ENCODE measurements around the gene HK1.
A peak's percentile ranks its signal among the peaks of the same experiment; 100 is the strongest.

Gene HK1

DNA sequence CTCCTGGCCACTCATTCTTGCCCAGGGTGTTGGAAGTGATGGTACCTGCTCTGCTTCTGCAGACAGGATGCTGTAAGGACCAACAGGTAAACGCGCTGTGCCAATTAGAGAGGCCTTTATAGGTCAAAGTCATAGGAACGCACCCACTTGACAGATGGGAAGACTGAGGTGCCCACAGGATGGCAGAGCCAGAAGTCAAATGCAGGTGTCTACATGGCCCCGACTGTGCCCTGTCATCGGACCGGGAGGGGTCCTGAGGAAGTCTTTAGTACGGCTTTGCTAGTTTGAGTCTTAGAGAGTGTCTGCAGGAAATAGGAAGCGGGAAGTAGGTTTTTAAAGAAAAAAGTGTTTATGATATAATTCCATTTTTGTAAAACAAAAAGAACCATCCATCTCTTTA, 57.3 kb downstream of the HK1 start:
- H2BK120ac ChIP-seq (ENCODE audit: low read depth, low read length): no peak overlapping the region
- H2BK5ac ChIP-seq (ENCODE audit: low read length): peak overlapping the region; percentile 43
- peaks cover 5% of the 10 kb centered on the region for H3K79me1 ChIP-seq (ENCODE audit: low read depth, low read length)
- H3K27me3 ChIP-seq (ENCODE audit: control insufficient read depth in 3 of 3, insufficient read depth in 3 of 3, low read depth in 1 of 3, low read length in 3 of 3): no peaks in the 10 kb centered on the region
- 100% methylated on average over 1 of the region's 8 CpGs; no CpG with 5 or more reads in 1 of the 2 donors for WGBS, 2 donors (ENCODE audit: extremely low coverage in 2 of 2, insufficient read length in 2 of 2, insufficient replicate concordance in 1 of 2)
- no peak overlapping the region for H3K27ac ChIP-seq (replicated peaks; ENCODE audit: low read length)
- peak overlapping the region; percentile 18 for H2BK15ac ChIP-seq (ENCODE audit: low read length)
- H2AFZ ChIP-seq (ENCODE audit: low read length): no peak overlapping the region
- no peak overlapping the region for H3K9ac ChIP-seq (ENCODE audit: low read depth, low read length, poor library complexity)
- H3K36me3 ChIP-seq (replicated peaks in 1 of 2; ENCODE audit: control insufficient read depth in 2 of 2, insufficient read depth in 2 of 2, low read length in 2 of 2): peaks cover 0 to 2% of the 10 kb centered on the region in 2 donors
- H4K91ac ChIP-seq (ENCODE audit: low read depth, low read length, poor library complexity): no peak overlapping the region
- H3K18ac ChIP-seq (ENCODE audit: low read length): no peak overlapping the region
- DNase-seq (ENCODE audit: low spot score): no peak
- no peak overlapping the region for H3K4me3 ChIP-seq (ENCODE audit: low read length in 2 of 2)
- no peaks in the 10 kb centered on the region for H3K9me3 ChIP-seq (replicated peaks in 1 of 2; ENCODE audit: control insufficient read depth in 2 of 2, insufficient read depth in 1 of 2, low read depth in 1 of 2, low read length in 2 of 2)
- peak overlapping the region; percentile 48 for H2BK12ac ChIP-seq (ENCODE audit: low read length)
- peaks cover 28 to 31% of the 10 kb centered on the region in 2 donors for H3K4me1 ChIP-seq (ENCODE audit: control insufficient read depth in 2 of 2, insufficient read depth in 1 of 2, low read depth in 1 of 2, low read length in 2 of 2)
- H3K23ac ChIP-seq (ENCODE audit: low read depth, low read length, poor library complexity): peak overlapping the region; percentile 78
- no peak overlapping the region for H3K14ac ChIP-seq (ENCODE audit: low read length)
- H2AK5ac ChIP-seq (ENCODE audit: low read depth, low read length): peak overlapping the region; percentile 92
- no peak overlapping the region for H3K4me2 ChIP-seq (ENCODE audit: insufficient read depth, low read length, poor library complexity, severe bottlenecking)
- no peak overlapping the region for H3K4ac ChIP-seq (ENCODE audit: low read length)
- H4K8ac ChIP-seq (ENCODE audit: low read depth, low read length): no peak overlapping the region

DNA sequence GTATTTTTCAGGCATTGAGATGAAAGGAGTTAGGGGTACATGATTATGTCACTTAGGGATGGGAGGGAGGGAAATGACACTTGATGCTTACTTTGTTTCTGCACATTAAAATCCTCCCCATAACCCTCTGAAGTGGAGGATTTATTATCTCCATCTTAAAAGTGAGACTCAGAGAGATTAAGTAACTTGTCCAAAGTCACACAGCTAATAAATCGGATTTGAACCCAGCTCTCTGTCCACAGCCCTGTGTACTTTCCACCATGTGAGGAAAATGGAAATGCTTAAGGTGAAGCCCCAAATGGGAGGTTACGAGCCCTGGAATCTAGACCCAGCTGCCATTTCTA, 58.6 kb downstream of the HK1 start:
- Histone ChIP-seq H3K27me3 (ENCODE audit: control insufficient read depth in 3 of 3, insufficient read depth in 3 of 3, low read depth in 1 of 3, low read length in 3 of 3) (no peaks in the 10 kb centered on the region), H4K8ac (ENCODE audit: low read depth, low read length) (no peak overlapping the region), H3K9ac (ENCODE audit: low read depth, low read length, poor library complexity) (no peak overlapping the region), H3K4me2 (ENCODE audit: insufficient read depth, low read length, poor library complexity, severe bottlenecking) (no peak overlapping the region), H3K36me3 (replicated peaks in 1 of 2; ENCODE audit: control insufficient read depth in 2 of 2, insufficient read depth in 2 of 2, low read length in 2 of 2) (peaks cover 0 to 2% of the 10 kb centered on the region in 2 donors), H3K23ac (ENCODE audit: low read depth, low read length, poor library complexity) (no peak overlapping the region), H3K27ac (replicated peaks; ENCODE audit: low read length) (no peak overlapping the region), H3K4me3 (ENCODE audit: low read length in 2 of 2) (no peak overlapping the region), H2BK15ac (ENCODE audit: low read length) (no peak overlapping the region), H3K14ac (ENCODE audit: low read length) (no peak overlapping the region), H2AFZ (ENCODE audit: low read length) (peak overlapping the region; percentile 87), H3K18ac (ENCODE audit: low read length) (no peak overlapping the region), H3K4ac (ENCODE audit: low read length) (no peak overlapping the region), H4K91ac (ENCODE audit: low read depth, low read length, poor library complexity) (no peak overlapping the region), H2BK120ac (ENCODE audit: low read depth, low read length) (no peak overlapping the region), H3K9me3 (replicated peaks in 1 of 2; ENCODE audit: control insufficient read depth in 2 of 2, insufficient read depth in 1 of 2, low read depth in 1 of 2, low read length in 2 of 2) (no peaks in the 10 kb centered on the region), H3K79me1 (ENCODE audit: low read depth, low read length) (peaks cover 5% of the 10 kb centered on the region), H2BK12ac (ENCODE audit: low read length) (no peak overlapping the region), H2BK5ac (ENCODE audit: low read length) (no peak overlapping the region), H2AK5ac (ENCODE audit: low read depth, low read length) (no peak overlapping the region), H3K4me1 (ENCODE audit: control insufficient read depth in 2 of 2, insufficient read depth in 1 of 2, low read depth in 1 of 2, low read length in 2 of 2) (peaks cover 28 to 31% of the 10 kb centered on the region in 2 donors)
- DNase-seq (ENCODE audit: low spot score): no peak
- no CpG with 5 or more reads among the region's 2 CpGs for WGBS, 2 donors (ENCODE audit: extremely low coverage in 2 of 2, insufficient read length in 2 of 2, insufficient replicate concordance in 1 of 2)

DNA sequence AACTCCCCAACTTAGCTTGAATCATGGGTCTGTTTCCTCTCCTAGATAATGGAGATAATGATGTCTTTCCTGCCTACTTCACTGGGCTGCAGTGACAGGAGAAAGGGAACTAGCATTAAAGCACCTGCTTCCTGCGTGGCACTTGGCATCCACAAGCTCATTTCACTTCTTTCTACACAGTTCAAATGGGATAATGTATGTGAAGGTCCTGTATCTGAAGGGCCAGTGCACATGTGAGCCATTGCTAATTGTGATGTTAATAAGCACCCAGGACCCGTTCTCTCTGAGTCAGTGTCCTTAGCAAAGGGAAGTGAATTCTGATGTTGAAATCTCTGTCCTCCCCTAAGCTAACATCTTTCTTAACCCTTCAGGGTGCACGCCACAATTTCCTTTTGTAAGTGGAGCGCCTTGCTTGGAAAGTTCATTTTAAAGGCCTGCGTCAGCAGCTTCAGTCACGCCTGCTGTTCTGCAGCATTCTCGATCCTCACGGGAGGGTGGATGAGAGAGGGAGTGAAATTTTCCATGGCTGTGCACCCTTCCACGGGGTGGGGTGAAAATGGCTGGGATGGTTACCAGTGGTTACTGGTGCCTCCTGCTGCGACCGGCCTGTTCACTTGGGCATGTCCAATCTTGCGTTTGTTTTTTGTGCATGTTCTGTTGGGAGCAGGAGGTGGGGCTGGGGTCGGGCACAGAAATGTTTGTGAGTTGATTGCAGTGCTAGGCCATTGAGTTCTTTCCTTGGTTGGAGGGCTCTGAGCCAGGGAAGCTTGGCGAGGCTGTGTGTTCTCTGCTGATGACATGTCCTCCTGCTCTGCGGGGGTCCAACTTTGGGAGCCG, 59.2 kb downstream of the HK1 start:
- Histone ChIP-seq H3K9me3 (replicated peaks in 1 of 2; ENCODE audit: control insufficient read depth in 2 of 2, insufficient read depth in 1 of 2, low read depth in 1 of 2, low read length in 2 of 2) (no peaks in the 10 kb centered on the region), H3K14ac (ENCODE audit: low read length) (no peak overlapping the region), H3K4me3 (ENCODE audit: low read length in 2 of 2) (peak overlapping the region in 1 of 2 donors; percentile 41), H3K4ac (ENCODE audit: low read length) (no peak overlapping the region), H4K91ac (ENCODE audit: low read depth, low read length, poor library complexity) (no peak overlapping the region), H3K27me3 (ENCODE audit: control insufficient read depth in 3 of 3, insufficient read depth in 3 of 3, low read depth in 1 of 3, low read length in 3 of 3) (no peaks in the 10 kb centered on the region), H3K4me1 (ENCODE audit: control insufficient read depth in 2 of 2, insufficient read depth in 1 of 2, low read depth in 1 of 2, low read length in 2 of 2) (peaks cover 28 to 31% of the 10 kb centered on the region in 2 donors), H3K18ac (ENCODE audit: low read length) (peak overlapping the region; percentile 84), H2BK12ac (ENCODE audit: low read length) (no peak overlapping the region), H3K9ac (ENCODE audit: low read depth, low read length, poor library complexity) (peak overlapping the region; percentile 51), H3K36me3 (replicated peaks in 1 of 2; ENCODE audit: control insufficient read depth in 2 of 2, insufficient read depth in 2 of 2, low read length in 2 of 2) (peaks cover 0 to 2% of the 10 kb centered on the region in 2 donors), H3K79me1 (ENCODE audit: low read depth, low read length) (peaks cover 8% of the 10 kb centered on the region), H2BK120ac (ENCODE audit: low read depth, low read length) (peak overlapping the region; percentile 6), H2BK15ac (ENCODE audit: low read length) (no peak overlapping the region), H3K4me2 (ENCODE audit: insufficient read depth, low read length, poor library complexity, severe bottlenecking) (no peak overlapping the region), H3K23ac (ENCODE audit: low read depth, low read length, poor library complexity) (no peak overlapping the region), H3K27ac (replicated peaks; ENCODE audit: low read length) (no peak overlapping the region), H2AK5ac (ENCODE audit: low read depth, low read length) (peak overlapping the region; percentile 57), H2BK5ac (ENCODE audit: low read length) (no peak overlapping the region), H4K8ac (ENCODE audit: low read depth, low read length) (no peak overlapping the region), H2AFZ (ENCODE audit: low read length) (peak overlapping the region; percentile 87)
- no peak for DNase-seq (ENCODE audit: low spot score)
- no CpG with 5 or more reads among the region's 16 CpGs for WGBS, 2 donors (ENCODE audit: extremely low coverage in 2 of 2, insufficient read length in 2 of 2, insufficient replicate concordance in 1 of 2)

DNA sequence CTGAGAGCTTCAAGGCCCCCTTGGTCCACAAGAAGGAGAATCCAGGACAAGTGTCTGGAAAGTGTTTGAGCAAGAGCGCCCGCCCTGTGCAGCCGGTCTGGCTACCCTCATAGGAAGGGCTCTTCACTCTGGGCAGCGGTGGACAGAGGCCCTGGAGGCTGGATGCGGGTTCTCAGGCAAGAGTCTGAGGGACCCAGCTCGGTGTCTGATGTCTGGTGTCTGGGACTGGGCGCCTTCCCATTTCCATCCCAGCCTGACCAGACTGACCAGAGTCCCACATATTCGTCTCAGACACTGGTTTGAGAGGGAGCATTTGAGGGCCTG, 59.8 kb downstream of the HK1 start:
- peak overlapping the region; percentile 6 for H2BK120ac ChIP-seq (ENCODE audit: low read depth, low read length)
- peaks cover 0 to 2% of the 10 kb centered on the region in 2 donors for H3K36me3 ChIP-seq (replicated peaks in 1 of 2; ENCODE audit: control insufficient read depth in 2 of 2, insufficient read depth in 2 of 2, low read length in 2 of 2)
- no peak overlapping the region for H4K8ac ChIP-seq (ENCODE audit: low read depth, low read length)
- peak overlapping the region in 1 of 2 donors; percentile 41 for H3K4me3 ChIP-seq (ENCODE audit: low read length in 2 of 2)
- H3K79me1 ChIP-seq (ENCODE audit: low read depth, low read length): peaks cover 8% of the 10 kb centered on the region
- no peak for DNase-seq (ENCODE audit: low spot score)
- H3K18ac ChIP-seq (ENCODE audit: low read length): peak overlapping the region; percentile 84
- no peaks in the 10 kb centered on the region for H3K27me3 ChIP-seq (ENCODE audit: control insufficient read depth in 3 of 3, insufficient read depth in 3 of 3, low read depth in 1 of 3, low read length in 3 of 3)
- no peak overlapping the region for H3K4me2 ChIP-seq (ENCODE audit: insufficient read depth, low read length, poor library complexity, severe bottlenecking)
- no peak overlapping the region for H4K91ac ChIP-seq (ENCODE audit: low read depth, low read length, poor library complexity)
- peak overlapping the region; percentile 87 for H2AFZ ChIP-seq (ENCODE audit: low read length)
- no peak overlapping the region for H3K9ac ChIP-seq (ENCODE audit: low read depth, low read length, poor library complexity)
- no peaks in the 10 kb centered on the region for H3K9me3 ChIP-seq (replicated peaks in 1 of 2; ENCODE audit: control insufficient read depth in 2 of 2, insufficient read depth in 1 of 2, low read depth in 1 of 2, low read length in 2 of 2)
- peaks cover 27 to 28% of the 10 kb centered on the region in 2 donors for H3K4me1 ChIP-seq (ENCODE audit: control insufficient read depth in 2 of 2, insufficient read depth in 1 of 2, low read depth in 1 of 2, low read length in 2 of 2)
- H3K14ac ChIP-seq (ENCODE audit: low read length): no peak overlapping the region
- no peak overlapping the region for H3K23ac ChIP-seq (ENCODE audit: low read depth, low read length, poor library complexity)
- no peak overlapping the region for H2BK15ac ChIP-seq (ENCODE audit: low read length)
- H3K27ac ChIP-seq (replicated peaks; ENCODE audit: low read length): no peak overlapping the region
- WGBS, 2 donors (ENCODE audit: extremely low coverage in 2 of 2, insufficient read length in 2 of 2, insufficient replicate concordance in 1 of 2): no CpG with 5 or more reads among the region's 8 CpGs
- H2BK12ac ChIP-seq (ENCODE audit: low read length): peak overlapping the region; percentile 26
- H2AK5ac ChIP-seq (ENCODE audit: low read depth, low read length): peak overlapping the region; percentile 57
- H3K4ac ChIP-seq (ENCODE audit: low read length): no peak overlapping the region
- no peak overlapping the region for H2BK5ac ChIP-seq (ENCODE audit: low read length)

Measured in neuronal stem cell (in vitro differentiated cells).